K562 (cell line): ENCODE measurements around the gene TTC28. TPM values are rescaled to one million over a fixed set of nuclear protein-coding genes. Genes with fewer than 3 reads are reported as not detected.

Source experiments
- DMBX1 ChIP-seq: fragments of 250-450 bp; sonication (Bioruptor Pico); IDR thresholded peaks from 2 replicates; pipeline ENCODE4 v1.8.0; 2022; ENCODE audit warnings: inconsistent platforms, mild to moderate bottlenecking, moderate library complexity, borderline replicate concordance
- PTTG1 ChIP-seq: fragments of 450-650 bp; IDR thresholded peaks from 2 replicates; pipeline ENCODE4 v1.6.1; 2016; ENCODE audit warnings: low read depth, mild to moderate bottlenecking, missing genetic modification characterization, missing compliant biosample characterization
- ZNF583 ChIP-seq: fragments of 250-450 bp; sonication (Bioruptor Pico); IDR thresholded peaks from 2 replicates; pipeline ENCODE4 v1.4.0; 2020
- polyA plus RNA-seq, 8 experiments: library from polyadenylated mRNA; depleted of rRNA in 4 of 8; stranded (reverse) in 5 of 8; unstranded in 3 of 8; fragments of >200 nt; fragmentation: Nextera tagmentation in 2 of 8; fragmentation: Illumina TruSeq in 1 of 8; extraction: Ambion mirVana in 2 of 8; extraction: Trizol in 1 of 8; gene quantifications; 2 replicates each; pipeline versions ENCODE4 v1.2.1 to v1.2.3, GENCODE V29; 2011 to 2014; ENCODE audit warnings: inconsistent platforms in 1 of 8, missing spikeins in 1 of 8
- total RNA-seq, 7 experiments: library from RNA; depleted of rRNA in 6 of 7; stranded (reverse); fragments of >200 nt in 6 of 7; fragmentation: Illumina TruSeq in 2 of 7; extraction: Trizol in 2 of 7; gene quantifications; 2 replicates each; pipeline versions ENCODE4 v1.2.1 to v1.2.3, GENCODE V29; 2011 to 2021; ENCODE audit warnings: low replicate concordance in 1 of 7
- TF ChIP-seq, protein P1 (sequence below), 2 experiments: fragments of 450-650 bp; IDR thresholded peaks; 2 replicates each; pipeline ENCODE4 v1.6.1; 2016; ENCODE audit warnings: mild to moderate bottlenecking in 2 of 2, borderline replicate concordance in 1 of 2, low read depth in 1 of 2, moderate library complexity in 1 of 2

TTC28 gene
- total and polyA plus RNA-seq, 9 of the 15 experiments (the other 6 are each of a cell fraction or from before 2014, with no cell fraction given) = 0.22 to 10.7 (median 3.1) TPM

GRCh38 chr22:28521451-28521850, 158.2 kb downstream of the TTC28 start (continued):
- TF ChIP-seq, protein P1, sequence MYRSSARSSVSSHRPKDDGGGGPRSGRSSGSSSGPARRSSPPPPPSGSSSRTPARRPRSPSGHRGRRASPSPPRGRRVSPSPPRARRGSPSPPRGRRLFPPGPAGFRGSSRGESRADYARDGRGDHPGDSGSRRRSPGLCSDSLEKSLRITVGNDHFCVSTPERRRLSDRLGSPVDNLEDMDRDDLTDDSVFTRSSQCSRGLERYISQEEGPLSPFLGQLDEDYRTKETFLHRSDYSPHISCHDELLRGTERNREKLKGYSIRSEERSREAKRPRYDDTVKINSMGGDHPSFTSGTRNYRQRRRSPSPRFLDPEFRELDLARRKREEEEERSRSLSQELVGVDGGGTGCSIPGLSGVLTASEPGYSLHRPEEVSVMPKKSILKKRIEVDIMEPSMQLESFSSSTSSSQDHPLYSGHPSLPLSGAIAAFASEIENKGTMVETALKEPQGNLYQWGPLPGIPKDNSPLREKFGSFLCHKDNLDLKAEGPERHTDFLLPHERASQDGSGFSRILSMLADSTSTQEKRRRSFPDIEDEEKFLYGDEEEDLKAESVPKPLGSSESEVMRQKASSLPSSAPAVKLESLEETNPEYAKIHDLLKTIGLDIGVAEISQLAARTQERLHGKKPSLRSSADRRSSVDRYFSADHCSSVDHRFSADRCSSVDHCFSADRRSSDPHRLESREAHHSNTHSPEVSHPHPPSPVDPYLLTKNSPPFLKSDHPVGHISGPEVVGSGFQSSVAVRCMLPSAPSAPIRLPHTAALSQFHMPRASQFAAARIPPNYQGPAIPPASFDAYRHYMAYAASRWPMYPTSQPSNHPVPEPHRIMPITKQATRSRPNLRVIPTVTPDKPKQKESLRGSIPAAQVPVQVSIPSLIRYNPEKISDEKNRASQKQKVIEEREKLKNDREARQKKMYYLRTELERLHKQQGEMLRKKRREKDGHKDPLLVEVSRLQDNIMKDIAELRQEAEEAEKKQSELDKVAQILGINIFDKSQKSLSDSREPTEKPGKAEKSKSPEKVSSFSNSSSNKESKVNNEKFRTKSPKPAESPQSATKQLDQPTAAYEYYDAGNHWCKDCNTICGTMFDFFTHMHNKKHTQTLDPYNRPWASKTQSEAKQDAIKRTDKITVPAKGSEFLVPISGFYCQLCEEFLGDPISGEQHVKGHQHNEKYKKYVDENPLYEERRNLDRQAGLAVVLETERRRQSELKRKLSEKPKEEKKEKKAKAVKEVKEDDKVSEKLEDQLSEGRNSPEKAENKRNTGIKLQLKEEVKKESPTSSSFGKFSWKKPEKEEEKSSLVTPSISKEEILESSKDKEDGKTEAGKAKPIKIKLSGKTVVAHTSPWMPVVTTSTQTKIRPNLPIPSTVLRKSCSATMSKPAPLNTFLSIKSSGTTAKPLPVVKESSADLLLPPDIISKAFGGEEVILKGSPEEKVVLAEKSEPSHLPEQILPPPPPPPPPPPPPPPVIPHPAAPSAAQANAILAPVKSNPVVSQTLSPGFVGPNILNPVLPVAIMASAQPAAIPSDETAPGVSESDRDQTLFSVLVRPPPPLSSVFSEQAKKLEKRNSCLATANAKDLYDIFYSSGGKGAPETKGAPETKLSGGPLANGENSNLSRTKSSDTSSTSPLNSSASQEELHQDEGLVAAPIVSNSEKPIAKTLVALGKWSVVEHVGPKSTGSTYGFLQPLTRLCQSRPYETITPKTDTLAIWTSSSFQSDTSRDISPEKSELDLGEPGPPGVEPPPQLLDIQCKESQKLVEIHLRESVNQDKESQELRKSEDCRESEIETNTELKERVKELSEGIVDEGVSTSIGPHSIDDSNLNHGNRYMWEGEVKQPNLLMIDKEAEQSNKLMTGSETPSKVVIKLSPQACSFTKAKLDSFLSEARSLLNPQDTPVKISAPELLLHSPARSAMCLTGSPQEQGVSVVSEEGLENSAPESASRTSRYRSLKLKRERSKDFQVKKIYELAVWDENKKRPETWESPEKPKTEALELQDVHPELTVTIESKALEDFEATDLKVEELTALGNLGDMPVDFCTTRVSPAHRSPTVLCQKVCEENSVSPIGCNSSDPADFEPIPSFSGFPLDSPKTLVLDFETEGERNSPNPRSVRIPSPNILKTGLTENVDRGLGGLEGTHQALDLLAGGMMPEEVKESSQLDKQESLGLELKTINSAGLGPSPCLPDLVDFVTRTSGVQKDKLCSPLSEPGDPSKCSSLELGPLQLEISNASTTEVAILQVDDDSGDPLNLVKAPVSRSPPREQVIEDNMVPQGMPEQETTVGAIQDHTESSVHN (IDR thresholded peaks at IDR 0.05; ENCODE audit: borderline replicate concordance in 1 of 2, low read depth in 1 of 2) = no peak
- TF ChIP-seq DMBX1 (CRISPR knock-in tag) (no peak), ZNF583 (CRISPR knock-in tag) (no peak), PTTG1 (tag) (no peak)
